HL-60 (cell line): Measurements from ENCODE around the gene XPO5.

Experiments
- CTCF ChIP-seq: IDR thresholded peaks from one replicate; pipeline ENCODE4 v1.5.1; 2011; ENCODE audit warnings: low read length, control low read depth, inconsistent platforms; ENCODE audit not compliant: insufficient read depth
- GABPA ChIP-seq: IDR thresholded peaks from 2 replicates; pipeline ENCODE4 v1.6.1; 2012; ENCODE audit warnings: low read depth
- POLR2AphosphoS5 ChIP-seq: IDR thresholded peaks from 2 replicates; pipeline ENCODE4 v1.6.1; 2012; ENCODE audit warnings: low read depth
- REST ChIP-seq: IDR thresholded peaks from 2 replicates; pipeline ENCODE4 v1.6.1; 2012; ENCODE audit warnings: low read depth; ENCODE audit not compliant: insufficient replicate concordance
- SPI1 ChIP-seq: IDR thresholded peaks from 2 replicates; pipeline ENCODE4 v1.6.1; 2012; ENCODE audit warnings: low read depth, mild to moderate bottlenecking, borderline replicate concordance

- no peak for TF ChIP-seq CTCF
- no peak for TF ChIP-seq GABPA
- no peak for TF ChIP-seq POLR2AphosphoS5
- no peak for TF ChIP-seq REST
- no peak for TF ChIP-seq SPI1
Observed at GRCh38 chr6:43515808-43516207, 60.0 kb downstream of the XPO5 start.
